GM12878 (cell line): Measurements from ENCODE around the gene SIRT3. TPM values are rescaled to one million over a fixed set of nuclear protein-coding genes. Genes with fewer than 3 reads are reported as not detected.
A peak's percentile ranks its signal among the peaks of the same experiment; 100 is the strongest.

Source experiments
- CREB1 ChIP-seq: IDR thresholded peaks from 2 replicates; pipeline ENCODE4 v1.6.1; 2012; ENCODE audit warnings: low read depth, mild to moderate bottlenecking, inconsistent platforms
- CREM ChIP-seq: IDR thresholded peaks from 2 replicates; pipeline ENCODE4 v1.6.1; 2014; ENCODE audit warnings: antibody characterized with exemption, low read depth
- ELK1 ChIP-seq: IDR thresholded peaks from 2 replicates; pipeline ENCODE4 v1.6.1; 2012; ENCODE audit warnings: low read depth, low read length, improper control_type of control experiment
- EP300 ChIP-seq, 2 experiments: fragments of 150-350 bp in 1 of 2; IDR thresholded peaks; 2 replicates each; pipeline ENCODE4 v1.6.1; 2011 to 2012; ENCODE audit warnings: low read depth in 2 of 2, low read length in 2 of 2, borderline replicate concordance in 1 of 2, improper control_type of control experiment in 1 of 2, inconsistent platforms in 1 of 2; ENCODE audit not compliant: control insufficient read depth in 1 of 2
- FOXM1 ChIP-seq: IDR thresholded peaks from 2 replicates; pipeline ENCODE4 v1.6.1; 2012; ENCODE audit warnings: low read depth, mild to moderate bottlenecking, inconsistent platforms, low read length, moderate library complexity
- IKZF1 ChIP-seq: fragments of 450-650 bp; conservative IDR thresholded peaks from 2 replicates; pipeline ENCODE4 v1.6.1; 2017; ENCODE audit warnings: antibody characterized with exemption, mild to moderate bottlenecking
- IKZF2 ChIP-seq, 2 experiments: fragments of 450-650 bp; IDR thresholded peaks; 2 replicates each; pipeline ENCODE4 v1.6.1; 2017; ENCODE audit warnings: mild to moderate bottlenecking in 2 of 2, moderate library complexity in 2 of 2
- JUNB ChIP-seq: IDR thresholded peaks from 2 replicates; pipeline ENCODE4 v1.6.1; 2016; ENCODE audit warnings: antibody characterized with exemption, mild to moderate bottlenecking
- MEF2B ChIP-seq: fragments of 450-650 bp; IDR thresholded peaks from 2 replicates; pipeline ENCODE4 v1.6.1; 2018; ENCODE audit warnings: mild to moderate bottlenecking, moderate library complexity; ENCODE audit not compliant: partially characterized antibody, poor library complexity, severe bottlenecking
- MYC ChIP-seq: IDR thresholded peaks from 2 replicates; pipeline ENCODE4 v1.6.1; 2011; ENCODE audit warnings: mild to moderate bottlenecking, low read length, moderate library complexity, inconsistent platforms; ENCODE audit not compliant: insufficient read depth, insufficient replicate concordance, insufficient read length, severe bottlenecking
- PML ChIP-seq: IDR thresholded peaks from 2 replicates; pipeline ENCODE4 v1.6.1; 2012; ENCODE audit warnings: low read length, inconsistent platforms
- POLR2AphosphoS5 ChIP-seq: IDR thresholded peaks from 2 replicates; pipeline ENCODE4 v1.6.1; 2011; ENCODE audit warnings: mild to moderate bottlenecking, low read length, inconsistent platforms
- RUNX3 ChIP-seq: IDR thresholded peaks from 2 replicates; pipeline ENCODE4 v1.6.1; 2012; ENCODE audit warnings: low read length, inconsistent platforms
- SMC3 ChIP-seq: IDR thresholded peaks from 2 replicates; pipeline ENCODE4 v1.6.1; 2011; ENCODE audit warnings: low read length, improper control_type of control experiment, borderline replicate concordance
- WRNIP1 ChIP-seq: IDR thresholded peaks from 2 replicates; pipeline ENCODE4 v1.6.1; 2011; ENCODE audit warnings: low read depth, low read length, improper control_type of control experiment, borderline replicate concordance
- ZBTB40 ChIP-seq: fragments of 450-650 bp; IDR thresholded peaks from 2 replicates; pipeline ENCODE4 v1.6.1; 2016; ENCODE audit warnings: mild to moderate bottlenecking, moderate library complexity, borderline replicate concordance
- ZNF207 ChIP-seq: fragments of 450-650 bp; IDR thresholded peaks from 2 replicates; pipeline ENCODE4 v1.6.1; 2014; ENCODE audit warnings: antibody characterized with exemption, mild to moderate bottlenecking, borderline replicate concordance
- polyA plus RNA-seq, 11 experiments: library from polyadenylated mRNA; depleted of rRNA in 4 of 11; unstranded in 6 of 11; stranded (reverse) in 5 of 11; fragments of >200 nt; fragmentation: Nextera tagmentation in 4 of 11; fragmentation: Illumina TruSeq in 1 of 11; extraction: Ambion mirVana in 4 of 11; extraction: Trizol in 1 of 11; gene quantifications; 1 replicate in 1 of 11; 2 replicates in 10 of 11; pipeline versions ENCODE4 v1.2.1 to v1.2.3, GENCODE V29; 2011 to 2016; ENCODE audit warnings: inconsistent platforms in 2 of 11, missing spikeins in 2 of 11, low read depth in 1 of 11
- total RNA-seq, 4 experiments: library from RNA; depleted of rRNA in 3 of 4; stranded (reverse); fragments of >200 nt in 3 of 4; fragmentation: Illumina TruSeq in 1 of 4; extraction: Trizol in 1 of 4; gene quantifications; 2 replicates each; pipeline versions ENCODE4 v1.2.1 to v1.2.3, GENCODE V29; 2013 to 2021
- TF ChIP-seq, protein P1 (sequence below): fragments of 450-650 bp; IDR thresholded peaks from 2 replicates; pipeline ENCODE4 v1.6.1; 2017; ENCODE audit warnings: antibody characterized with exemption, mild to moderate bottlenecking, moderate library complexity
- TF ChIP-seq, protein P2 (sequence below): fragments of 450-650 bp; IDR thresholded peaks from 2 replicates; pipeline ENCODE4 v1.6.1; 2016; ENCODE audit warnings: mild to moderate bottlenecking

SIRT3 gene
- total and polyA plus RNA-seq, 10 of the 15 experiments (the other 5 are each of a cell fraction or from before 2014, with no cell fraction given): 0.90 to 23.2 (median 12.6) TPM

DNA sequence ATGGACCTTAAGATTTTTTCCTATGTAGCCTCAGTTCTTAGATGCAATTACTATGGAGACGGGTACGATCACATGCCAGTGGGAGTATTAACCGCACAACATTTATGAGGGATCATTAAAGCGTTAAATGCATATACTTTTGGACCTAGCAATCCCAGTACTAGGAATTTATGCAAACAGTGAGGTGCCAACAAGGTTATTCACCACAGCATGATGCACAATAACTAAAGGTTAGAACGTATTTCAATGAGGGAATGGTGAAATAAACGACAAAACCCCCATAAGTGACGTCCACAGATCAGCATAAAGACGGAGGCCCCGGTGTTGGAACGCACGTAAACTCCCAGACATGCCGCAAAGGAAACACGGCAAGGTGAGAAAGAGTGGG, 539 bp downstream of the SIRT3 start (continued):
- TF ChIP-seq ZBTB40 (0 out of 2 replicates have a peak, but pooled peaks have one; percentile 15), JUNB (no peak), CREM (no peak), SMC3 (no peak), IKZF1 (peak; percentile 77; the same call in 1 of the 2 replicates), POLR2AphosphoS5 (no peak), RUNX3 (peak; percentile 37; the same call in 1 of the 2 replicates), FOXM1 (no peak), PML (no peak), ELK1 (no peak), CREB1 (0 out of 2 replicates have a peak, but pooled peaks have one; percentile 25), IKZF2 (IDR thresholded peaks at IDR 0.05) (peak; percentile 53 to 65; a peak in 2 of 4 replicates), MYC (no peak), MEF2B (peak; percentile 18), WRNIP1 (no peak), EP300 (IDR thresholded peaks at IDR 0.05; ENCODE audit: borderline replicate concordance in 1 of 2, control insufficient read depth in 1 of 2, low read depth in 2 of 2, low read length in 2 of 2) (peak in 1 of 2 experiments; percentile 42; a peak in 1 of 4 replicates), ZNF207 (no peak)
- TF ChIP-seq, protein P1, sequence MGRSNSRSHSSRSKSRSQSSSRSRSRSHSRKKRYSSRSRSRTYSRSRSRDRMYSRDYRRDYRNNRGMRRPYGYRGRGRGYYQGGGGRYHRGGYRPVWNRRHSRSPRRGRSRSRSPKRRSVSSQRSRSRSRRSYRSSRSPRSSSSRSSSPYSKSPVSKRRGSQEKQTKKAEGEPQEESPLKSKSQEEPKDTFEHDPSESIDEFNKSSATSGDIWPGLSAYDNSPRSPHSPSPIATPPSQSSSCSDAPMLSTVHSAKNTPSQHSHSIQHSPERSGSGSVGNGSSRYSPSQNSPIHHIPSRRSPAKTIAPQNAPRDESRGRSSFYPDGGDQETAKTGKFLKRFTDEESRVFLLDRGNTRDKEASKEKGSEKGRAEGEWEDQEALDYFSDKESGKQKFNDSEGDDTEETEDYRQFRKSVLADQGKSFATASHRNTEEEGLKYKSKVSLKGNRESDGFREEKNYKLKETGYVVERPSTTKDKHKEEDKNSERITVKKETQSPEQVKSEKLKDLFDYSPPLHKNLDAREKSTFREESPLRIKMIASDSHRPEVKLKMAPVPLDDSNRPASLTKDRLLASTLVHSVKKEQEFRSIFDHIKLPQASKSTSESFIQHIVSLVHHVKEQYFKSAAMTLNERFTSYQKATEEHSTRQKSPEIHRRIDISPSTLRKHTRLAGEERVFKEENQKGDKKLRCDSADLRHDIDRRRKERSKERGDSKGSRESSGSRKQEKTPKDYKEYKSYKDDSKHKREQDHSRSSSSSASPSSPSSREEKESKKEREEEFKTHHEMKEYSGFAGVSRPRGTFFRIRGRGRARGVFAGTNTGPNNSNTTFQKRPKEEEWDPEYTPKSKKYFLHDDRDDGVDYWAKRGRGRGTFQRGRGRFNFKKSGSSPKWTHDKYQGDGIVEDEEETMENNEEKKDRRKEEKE: no peak
- TF ChIP-seq, protein P2, sequence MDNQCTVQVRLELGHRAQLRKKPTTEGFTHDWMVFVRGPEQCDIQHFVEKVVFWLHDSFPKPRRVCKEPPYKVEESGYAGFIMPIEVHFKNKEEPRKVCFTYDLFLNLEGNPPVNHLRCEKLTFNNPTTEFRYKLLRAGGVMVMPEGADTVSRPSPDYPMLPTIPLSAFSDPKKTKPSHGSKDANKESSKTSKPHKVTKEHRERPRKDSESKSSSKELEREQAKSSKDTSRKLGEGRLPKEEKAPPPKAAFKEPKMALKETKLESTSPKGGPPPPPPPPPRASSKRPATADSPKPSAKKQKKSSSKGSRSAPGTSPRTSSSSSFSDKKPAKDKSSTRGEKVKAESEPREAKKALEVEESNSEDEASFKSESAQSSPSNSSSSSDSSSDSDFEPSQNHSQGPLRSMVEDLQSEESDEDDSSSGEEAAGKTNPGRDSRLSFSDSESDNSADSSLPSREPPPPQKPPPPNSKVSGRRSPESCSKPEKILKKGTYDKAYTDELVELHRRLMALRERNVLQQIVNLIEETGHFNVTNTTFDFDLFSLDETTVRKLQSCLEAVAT: peak; percentile 31; the same call in 1 of the 2 replicates
